WI38 (cell line): Measurements from ENCODE around the gene MBD5.

Source experiments
- H3K4me3 ChIP-seq: 2 replicates; pipeline ENCODE4 v1.5.1; 2011; ENCODE audit warnings: low read depth, mild to moderate bottlenecking, control low read depth, low read length
- TF ChIP-seq, protein P1 (sequence below): IDR thresholded peaks from 2 replicates; pipeline ENCODE4 v1.5.1; 2012; ENCODE audit warnings: low read depth, mild to moderate bottlenecking, control low read depth, low read length

Gene MBD5

GRCh38 chr2:148255929-148256328 lies 235.0 kb downstream of the MBD5 start:
- TF ChIP-seq, protein P1, sequence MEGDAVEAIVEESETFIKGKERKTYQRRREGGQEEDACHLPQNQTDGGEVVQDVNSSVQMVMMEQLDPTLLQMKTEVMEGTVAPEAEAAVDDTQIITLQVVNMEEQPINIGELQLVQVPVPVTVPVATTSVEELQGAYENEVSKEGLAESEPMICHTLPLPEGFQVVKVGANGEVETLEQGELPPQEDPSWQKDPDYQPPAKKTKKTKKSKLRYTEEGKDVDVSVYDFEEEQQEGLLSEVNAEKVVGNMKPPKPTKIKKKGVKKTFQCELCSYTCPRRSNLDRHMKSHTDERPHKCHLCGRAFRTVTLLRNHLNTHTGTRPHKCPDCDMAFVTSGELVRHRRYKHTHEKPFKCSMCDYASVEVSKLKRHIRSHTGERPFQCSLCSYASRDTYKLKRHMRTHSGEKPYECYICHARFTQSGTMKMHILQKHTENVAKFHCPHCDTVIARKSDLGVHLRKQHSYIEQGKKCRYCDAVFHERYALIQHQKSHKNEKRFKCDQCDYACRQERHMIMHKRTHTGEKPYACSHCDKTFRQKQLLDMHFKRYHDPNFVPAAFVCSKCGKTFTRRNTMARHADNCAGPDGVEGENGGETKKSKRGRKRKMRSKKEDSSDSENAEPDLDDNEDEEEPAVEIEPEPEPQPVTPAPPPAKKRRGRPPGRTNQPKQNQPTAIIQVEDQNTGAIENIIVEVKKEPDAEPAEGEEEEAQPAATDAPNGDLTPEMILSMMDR, result no peak
- no peak overlapping the region for H3K4me3 ChIP-seq

GRCh38 chr2:148257276-148257675 lies 236.4 kb downstream of the MBD5 start:
- H3K4me3 ChIP-seq, result no peak overlapping the region

GRCh38 chr2:148258124-148258523 lies 237.2 kb downstream of the MBD5 start:
- no peak overlapping the region for H3K4me3 ChIP-seq
- TF ChIP-seq, protein P1, result no peak

More at GRCh38 chr2:148257276-148257675, 236.4 kb downstream of the MBD5 start:
- TF ChIP-seq, protein P1, result no peak

DNA sequence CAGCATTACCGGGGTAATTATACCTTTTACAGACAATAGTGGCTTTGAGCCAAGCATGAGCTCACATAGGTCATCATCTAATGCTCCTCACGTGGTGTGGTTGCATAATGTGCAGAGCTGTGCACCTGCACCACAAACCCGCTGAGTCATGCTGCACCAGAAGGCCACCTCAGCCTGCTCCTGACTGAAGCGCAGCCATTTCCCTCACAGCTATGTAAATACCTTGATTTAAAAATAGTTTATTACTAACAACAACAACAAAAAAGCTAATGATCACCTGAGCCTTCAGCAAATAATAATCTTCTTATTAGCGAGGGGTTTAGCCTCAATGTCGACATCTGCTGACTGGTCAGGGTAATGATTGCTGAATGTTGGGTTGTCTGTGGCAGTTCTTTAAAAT lies 238.8 kb downstream of the MBD5 start:
- no peak overlapping the region for H3K4me3 ChIP-seq
- TF ChIP-seq, protein P1, result no peak

DNA sequence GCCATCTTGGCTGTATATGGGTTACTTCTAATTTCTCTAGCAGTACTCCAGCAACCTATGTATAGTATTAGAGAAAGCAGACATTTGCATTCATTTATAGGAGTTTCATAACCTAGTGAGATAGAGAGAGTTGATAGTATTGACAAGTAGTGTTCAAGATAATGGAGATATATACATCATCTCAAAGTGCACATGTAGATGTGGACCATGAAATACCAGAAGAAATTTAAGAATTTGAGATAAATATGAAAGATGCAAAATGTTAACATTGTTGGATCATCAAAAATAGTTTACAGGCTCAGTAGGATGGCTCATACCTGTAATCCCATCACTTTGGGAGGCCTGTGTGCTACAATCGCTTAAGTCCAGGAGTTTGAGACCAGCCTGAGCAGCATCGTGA lies 243.0 kb downstream of the MBD5 start:
- H3K4me3 ChIP-seq, result no peak overlapping the region
- TF ChIP-seq, protein P1, result no peak

DNA sequence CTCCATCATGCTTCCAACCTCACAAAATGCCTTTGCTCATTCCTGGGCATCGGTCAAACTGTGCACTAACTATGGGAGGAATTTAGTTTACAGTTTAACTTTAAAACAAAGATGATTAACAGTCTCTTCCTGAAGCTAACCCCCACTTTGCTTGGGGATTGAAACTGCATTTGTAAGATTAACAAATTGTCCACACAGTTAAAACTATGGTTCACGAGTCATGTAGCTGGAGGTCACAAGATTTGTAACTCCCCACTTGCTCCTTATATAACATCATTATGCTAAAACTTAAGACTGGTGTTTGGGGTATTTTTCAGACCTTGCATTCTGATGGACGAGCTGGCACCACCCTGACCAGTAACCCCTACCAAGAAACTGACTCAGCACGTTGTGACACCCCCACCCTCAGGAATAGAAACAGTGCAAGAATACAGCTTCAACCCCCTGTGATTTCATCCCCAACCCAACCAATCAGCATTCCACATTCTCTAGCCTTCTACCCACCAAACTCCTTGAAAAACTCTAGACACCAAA lies 252.3 kb downstream of the MBD5 start:
- TF ChIP-seq, protein P1, result no peak
- peak overlapping the region; percentile 15; the same call in 1 of the 2 replicates for H3K4me3 ChIP-seq

GRCh38 chr2:148279216-148279615 lies 258.3 kb downstream of the MBD5 start:
- TF ChIP-seq, protein P1, result no peak

More at GRCh38 chr2:148279216-148279615, 258.3 kb downstream of the MBD5 start:
- H3K4me3 ChIP-seq, result no peak overlapping the region
